NCI-H82 treated with DMSO at 0.1 percent for 48 hours (cell line): ENCODE results near the gene MAML1.

Experiments
- DNase-seq: peaks from one replicate; lab custom pipeline; 2025; ENCODE audit not compliant: unreplicated experiment; lab: John Stamatoyannopoulos, UW

MAML1 gene

GRCh38 chr5:179802207-179802883, 69.7 kb downstream of the MAML1 start:
- no peak for DNase-seq

- no peak for DNase-seq
These were observed 70.4 kb downstream of the MAML1 start for GRCh38 chr5:179802950-179803562.

- DNase-seq: no peak
These were observed 71.3 kb downstream of the MAML1 start for GRCh38 chr5:179803651-179804554.

DNA sequence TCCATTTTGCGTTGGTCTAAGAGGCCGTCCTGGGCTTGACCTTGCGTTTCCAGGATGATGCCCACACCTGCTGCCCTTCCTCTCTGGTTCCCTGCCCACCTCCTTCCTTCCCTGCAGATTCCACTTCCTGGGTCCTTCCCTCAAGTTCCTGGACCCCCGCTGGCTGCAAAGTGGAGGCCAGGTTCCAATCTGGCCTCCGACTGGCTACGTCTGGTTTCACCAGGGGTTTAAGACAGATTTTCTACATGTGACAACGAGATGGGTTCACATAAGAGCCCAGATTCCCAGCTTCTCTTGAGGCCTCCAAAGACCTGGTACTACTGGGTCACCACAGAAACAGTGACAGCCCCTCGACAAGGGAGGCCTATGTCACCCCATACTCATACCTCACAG, 71.9 kb downstream of the MAML1 start:
- DNase-seq: no peak

GRCh38 chr5:179805070-179805528, 72.5 kb downstream of the MAML1 start:
- no peak for DNase-seq

GRCh38 chr5:179805529-179806249, 73.1 kb downstream of the MAML1 start:
- no peak for DNase-seq

GRCh38 chr5:179806250-179807048, 73.8 kb downstream of the MAML1 start, which contains the start of gene MGAT4B:
TSS of gene MGAT4B (minus strand) at chr5:179806866. CDS start at chr5:179806583, 283 bp downstream.
- no peak for DNase-seq

- no peak for DNase-seq
These were observed 79.7 kb downstream of the MAML1 start for GRCh38 chr5:179812135-179812825.

DNA sequence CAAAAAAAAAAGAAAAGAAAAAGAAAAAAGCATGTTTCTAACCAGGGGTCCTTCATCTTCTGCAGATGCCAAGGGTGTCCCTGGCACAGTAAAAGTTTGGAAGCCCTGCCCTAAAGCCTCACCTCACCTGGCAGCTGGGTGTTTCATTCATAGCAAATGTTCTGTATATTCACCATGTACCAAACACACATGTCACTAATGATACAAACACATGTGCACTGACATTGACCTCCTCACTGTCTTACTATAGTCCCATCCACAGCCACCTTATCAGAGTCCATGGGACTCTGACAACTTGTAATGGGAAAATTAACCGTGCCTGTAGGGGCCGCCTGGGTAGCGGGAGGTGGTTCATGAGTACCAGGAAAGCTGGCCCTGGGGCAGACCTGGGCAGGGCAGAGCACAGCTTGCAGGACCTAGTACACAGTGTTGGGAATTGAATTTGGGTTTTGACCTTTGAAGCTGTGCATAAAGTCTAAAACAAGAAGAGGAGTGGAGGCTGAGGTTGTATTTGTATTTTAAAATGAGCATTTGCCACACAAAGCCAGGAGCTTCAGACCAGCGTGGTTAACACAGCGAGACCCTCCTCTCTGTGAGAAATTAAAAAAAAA, 80.5 kb downstream of the MAML1 start:
- DNase-seq: no peak

- DNase-seq: no peak
These were observed 81.5 kb downstream of the MAML1 start for GRCh38 chr5:179814090-179814489.

DNA sequence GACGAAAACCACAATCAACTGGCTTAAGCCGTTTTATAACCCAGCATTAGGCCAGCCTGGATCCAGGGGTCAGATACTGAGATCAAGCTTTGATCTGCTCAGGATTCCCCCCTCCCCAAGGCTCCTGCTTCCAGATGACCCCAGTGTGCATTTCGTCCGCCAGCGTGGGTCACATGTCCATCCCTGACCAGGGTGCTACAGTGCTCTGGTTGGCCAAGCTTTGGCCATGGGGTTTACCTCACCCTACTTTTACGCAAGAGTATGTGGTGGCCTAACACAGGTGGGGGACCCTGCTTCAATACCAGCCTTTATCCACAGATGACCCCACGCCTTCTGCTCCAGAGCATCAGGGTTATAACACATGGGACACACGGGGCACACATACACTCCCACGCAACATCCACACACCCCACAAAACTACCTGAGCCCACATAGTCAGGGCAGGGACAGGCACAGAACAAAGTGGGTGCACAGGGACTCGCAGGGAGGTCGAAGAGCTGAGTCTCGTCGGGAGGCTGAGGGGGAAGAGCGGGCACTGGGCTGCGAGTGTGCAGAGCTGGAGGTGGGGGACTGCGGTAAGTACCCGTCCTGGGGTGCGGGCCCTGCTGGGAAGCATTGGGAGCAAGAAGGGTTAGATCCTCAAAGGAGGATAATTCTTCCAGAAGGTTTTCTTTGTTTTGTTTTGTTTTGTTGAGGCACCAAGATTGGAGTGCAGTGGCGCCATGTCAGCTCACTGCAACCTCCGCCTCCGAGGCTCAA, 83.0 kb downstream of the MAML1 start:
- no peak for DNase-seq

DNA sequence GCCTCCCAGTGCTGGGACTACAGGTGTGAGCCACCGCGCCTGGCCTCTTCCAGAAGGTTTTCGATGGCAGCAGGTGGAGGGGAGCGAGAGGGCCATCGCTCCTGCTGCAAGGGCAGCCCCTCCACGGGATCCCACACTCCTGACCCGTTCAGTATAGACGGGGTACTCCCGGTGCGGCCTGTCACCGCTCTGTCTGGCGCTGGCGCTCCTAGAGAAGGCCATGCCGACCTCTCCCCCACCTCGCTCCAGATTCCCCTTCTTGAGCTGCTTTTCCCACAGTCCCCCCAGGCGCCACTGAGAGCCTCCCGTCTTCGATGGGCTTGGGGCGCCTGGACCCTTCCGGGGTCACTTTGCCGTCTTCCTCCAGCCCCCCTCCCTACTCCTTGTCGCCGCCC, 83.8 kb downstream of the MAML1 start:
- no peak for DNase-seq

DNA sequence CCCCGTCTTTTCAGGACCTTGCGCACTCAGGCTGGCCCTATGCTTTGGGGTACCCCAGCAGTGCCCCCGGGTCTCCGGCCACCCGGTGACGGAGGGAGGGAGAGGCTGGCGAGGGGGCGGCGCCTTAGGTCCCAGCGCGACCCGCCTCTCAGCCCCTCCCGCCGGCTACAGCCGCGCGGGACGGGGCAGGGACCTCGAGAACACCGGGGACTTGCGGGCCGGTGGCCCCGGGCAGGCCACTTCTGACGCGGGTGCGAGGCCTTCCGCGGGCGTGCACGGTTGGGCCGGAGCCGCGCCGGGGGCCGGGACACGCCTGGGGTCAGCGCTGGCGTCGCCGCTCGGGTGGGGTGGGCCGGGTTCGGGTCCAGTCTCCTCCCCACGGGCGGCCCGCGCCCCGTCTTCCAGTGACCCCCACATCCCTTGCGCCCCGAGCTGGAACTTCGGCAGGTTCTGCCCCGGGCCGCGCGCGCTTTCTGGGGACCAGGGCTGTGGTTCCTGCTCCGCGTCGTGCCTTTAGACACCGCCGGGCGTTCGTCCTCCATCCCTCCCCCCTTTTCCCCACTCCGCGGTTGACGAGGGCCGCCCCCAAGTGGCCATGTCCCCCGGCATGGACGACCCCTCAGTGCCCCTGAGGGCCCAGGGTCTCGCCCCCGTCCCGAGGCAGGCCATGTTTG, 84.3 kb downstream of the MAML1 start:
- no peak for DNase-seq

DNA sequence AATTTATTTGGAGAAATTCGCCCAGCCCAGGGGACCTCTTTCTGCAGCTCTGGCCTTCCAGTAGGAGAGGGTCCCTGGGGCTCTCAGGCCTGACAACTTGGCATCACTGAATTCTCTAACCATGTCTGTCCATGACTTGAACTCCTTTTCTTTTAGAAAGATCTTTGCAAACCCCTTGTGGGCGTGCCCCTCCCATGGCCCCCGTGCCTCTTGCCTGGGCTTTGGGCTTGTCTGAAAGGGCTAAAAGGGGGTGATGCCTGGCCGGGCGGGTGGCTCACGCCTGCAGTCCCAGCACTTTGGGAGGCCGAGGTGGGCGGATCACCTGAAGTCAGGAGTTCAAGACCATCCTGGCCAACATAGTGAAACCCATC, 84.8 kb downstream of the MAML1 start:
- DNase-seq: no peak

GRCh38 chr5:179817890-179818745, 85.5 kb downstream of the MAML1 start:
- no peak for DNase-seq

DNA sequence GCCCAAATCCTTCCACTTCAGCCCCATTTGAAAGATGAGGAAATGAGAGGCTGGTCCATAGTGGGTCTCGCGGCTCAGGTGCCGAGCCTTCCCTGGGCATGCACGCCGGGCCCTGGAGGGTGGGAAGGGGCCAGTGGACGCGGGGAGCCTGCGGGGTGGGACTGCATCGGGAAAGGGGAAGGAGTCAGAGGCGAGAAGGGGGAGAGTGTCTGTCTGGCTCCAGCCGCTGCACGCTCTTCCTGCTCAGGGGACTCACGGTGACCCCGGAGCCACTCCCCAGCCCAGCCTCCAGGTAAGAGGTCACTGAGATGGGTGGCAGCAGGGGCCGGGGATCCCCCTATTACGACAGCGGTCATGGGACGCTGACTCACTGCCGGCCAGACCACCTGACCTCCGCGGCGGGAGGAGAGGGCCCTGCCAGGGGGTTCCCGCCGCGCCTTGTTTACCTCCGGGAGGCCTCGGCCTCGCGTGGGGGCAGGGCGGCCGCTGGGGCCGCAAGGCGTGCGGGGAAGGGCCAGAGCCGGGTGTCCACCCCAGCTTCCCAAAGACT, 86.2 kb downstream of the MAML1 start:
- DNase-seq: no peak
